ENCODE results near the gene MYH9.

DNA sequence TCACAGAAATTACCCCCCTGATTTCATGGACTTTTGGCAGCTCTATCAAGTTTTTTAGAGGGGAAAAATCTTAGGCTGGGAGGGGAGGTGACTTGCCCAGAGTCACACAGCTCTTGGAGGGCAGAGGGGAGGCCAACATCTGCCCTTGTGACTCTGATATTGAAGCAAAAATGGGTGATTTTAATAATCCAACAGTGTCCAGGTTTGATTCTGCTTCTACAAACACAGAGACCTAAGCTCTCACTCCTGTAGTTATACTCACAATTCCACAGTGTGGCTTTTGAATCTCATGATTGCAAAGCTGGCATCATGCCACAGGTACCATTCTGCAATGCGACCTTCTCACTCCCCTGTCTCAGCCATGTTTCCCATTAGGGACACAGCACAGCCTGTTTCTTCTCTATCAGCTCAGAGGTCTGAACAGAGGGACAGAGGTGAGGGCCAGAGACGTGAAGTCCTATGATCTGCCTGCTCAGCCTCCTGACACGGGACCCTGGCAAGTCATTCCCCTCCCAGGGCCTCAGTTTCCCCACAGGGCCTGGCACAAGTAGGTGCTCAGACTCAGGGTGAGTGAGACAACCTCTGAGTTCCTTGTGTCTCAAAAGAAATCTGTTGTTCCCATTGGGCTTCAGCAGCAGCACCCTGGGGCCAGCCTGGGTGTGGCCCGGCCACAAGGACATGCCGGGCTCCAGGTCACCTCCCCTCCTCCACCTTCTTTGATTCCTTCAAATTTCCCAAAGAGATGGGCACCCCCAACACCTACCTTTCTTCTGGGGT lies 149.2 kb downstream of the MYH9 start:
- TF ChIP-seq, protein P1, sequence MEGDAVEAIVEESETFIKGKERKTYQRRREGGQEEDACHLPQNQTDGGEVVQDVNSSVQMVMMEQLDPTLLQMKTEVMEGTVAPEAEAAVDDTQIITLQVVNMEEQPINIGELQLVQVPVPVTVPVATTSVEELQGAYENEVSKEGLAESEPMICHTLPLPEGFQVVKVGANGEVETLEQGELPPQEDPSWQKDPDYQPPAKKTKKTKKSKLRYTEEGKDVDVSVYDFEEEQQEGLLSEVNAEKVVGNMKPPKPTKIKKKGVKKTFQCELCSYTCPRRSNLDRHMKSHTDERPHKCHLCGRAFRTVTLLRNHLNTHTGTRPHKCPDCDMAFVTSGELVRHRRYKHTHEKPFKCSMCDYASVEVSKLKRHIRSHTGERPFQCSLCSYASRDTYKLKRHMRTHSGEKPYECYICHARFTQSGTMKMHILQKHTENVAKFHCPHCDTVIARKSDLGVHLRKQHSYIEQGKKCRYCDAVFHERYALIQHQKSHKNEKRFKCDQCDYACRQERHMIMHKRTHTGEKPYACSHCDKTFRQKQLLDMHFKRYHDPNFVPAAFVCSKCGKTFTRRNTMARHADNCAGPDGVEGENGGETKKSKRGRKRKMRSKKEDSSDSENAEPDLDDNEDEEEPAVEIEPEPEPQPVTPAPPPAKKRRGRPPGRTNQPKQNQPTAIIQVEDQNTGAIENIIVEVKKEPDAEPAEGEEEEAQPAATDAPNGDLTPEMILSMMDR (IDR thresholded peaks at IDR 0.05 in 2 of 3, conservative IDR thresholded peaks at IDR 0.05 in 1 of 3; ENCODE audit: borderline replicate concordance in 1 of 3, insufficient read depth in 1 of 3, low read depth in 2 of 3, low read length in 2 of 3), result no peak
- TF ChIP-seq POLR2A (IDR thresholded peaks at IDR 0.05; ENCODE audit: borderline replicate concordance, extremely low read depth, insufficient read depth, insufficient read length), result no peak
- no peak for TF ChIP-seq EZH2phosphoT487 (IDR thresholded peaks at IDR 0.05; ENCODE audit: borderline replicate concordance)
- TF ChIP-seq, protein P2, sequence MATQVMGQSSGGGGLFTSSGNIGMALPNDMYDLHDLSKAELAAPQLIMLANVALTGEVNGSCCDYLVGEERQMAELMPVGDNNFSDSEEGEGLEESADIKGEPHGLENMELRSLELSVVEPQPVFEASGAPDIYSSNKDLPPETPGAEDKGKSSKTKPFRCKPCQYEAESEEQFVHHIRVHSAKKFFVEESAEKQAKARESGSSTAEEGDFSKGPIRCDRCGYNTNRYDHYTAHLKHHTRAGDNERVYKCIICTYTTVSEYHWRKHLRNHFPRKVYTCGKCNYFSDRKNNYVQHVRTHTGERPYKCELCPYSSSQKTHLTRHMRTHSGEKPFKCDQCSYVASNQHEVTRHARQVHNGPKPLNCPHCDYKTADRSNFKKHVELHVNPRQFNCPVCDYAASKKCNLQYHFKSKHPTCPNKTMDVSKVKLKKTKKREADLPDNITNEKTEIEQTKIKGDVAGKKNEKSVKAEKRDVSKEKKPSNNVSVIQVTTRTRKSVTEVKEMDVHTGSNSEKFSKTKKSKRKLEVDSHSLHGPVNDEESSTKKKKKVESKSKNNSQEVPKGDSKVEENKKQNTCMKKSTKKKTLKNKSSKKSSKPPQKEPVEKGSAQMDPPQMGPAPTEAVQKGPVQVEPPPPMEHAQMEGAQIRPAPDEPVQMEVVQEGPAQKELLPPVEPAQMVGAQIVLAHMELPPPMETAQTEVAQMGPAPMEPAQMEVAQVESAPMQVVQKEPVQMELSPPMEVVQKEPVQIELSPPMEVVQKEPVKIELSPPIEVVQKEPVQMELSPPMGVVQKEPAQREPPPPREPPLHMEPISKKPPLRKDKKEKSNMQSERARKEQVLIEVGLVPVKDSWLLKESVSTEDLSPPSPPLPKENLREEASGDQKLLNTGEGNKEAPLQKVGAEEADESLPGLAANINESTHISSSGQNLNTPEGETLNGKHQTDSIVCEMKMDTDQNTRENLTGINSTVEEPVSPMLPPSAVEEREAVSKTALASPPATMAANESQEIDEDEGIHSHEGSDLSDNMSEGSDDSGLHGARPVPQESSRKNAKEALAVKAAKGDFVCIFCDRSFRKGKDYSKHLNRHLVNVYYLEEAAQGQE (IDR thresholded peaks at IDR 0.05; ENCODE audit: low read depth), result no peak
- TF ChIP-seq SP1 (IDR thresholded peaks at IDR 0.05; ENCODE audit: low read depth), result no peak
- no peak for TF ChIP-seq EGR1 (IDR thresholded peaks at IDR 0.05; ENCODE audit: low read depth)
- TF ChIP-seq YY1 (IDR thresholded peaks at IDR 0.05; ENCODE audit: extremely low read depth, insufficient replicate concordance, low read depth, low read length), result no peak
- no peak for TF ChIP-seq TCF7L2 (IDR thresholded peaks at IDR 0.05; ENCODE audit: borderline replicate concordance, extremely low read depth, insufficient read depth, insufficient read length)
- TF ChIP-seq CEBPB (IDR thresholded peaks at IDR 0.05; ENCODE audit: low read depth), result no peak
- TF ChIP-seq, protein P3, sequence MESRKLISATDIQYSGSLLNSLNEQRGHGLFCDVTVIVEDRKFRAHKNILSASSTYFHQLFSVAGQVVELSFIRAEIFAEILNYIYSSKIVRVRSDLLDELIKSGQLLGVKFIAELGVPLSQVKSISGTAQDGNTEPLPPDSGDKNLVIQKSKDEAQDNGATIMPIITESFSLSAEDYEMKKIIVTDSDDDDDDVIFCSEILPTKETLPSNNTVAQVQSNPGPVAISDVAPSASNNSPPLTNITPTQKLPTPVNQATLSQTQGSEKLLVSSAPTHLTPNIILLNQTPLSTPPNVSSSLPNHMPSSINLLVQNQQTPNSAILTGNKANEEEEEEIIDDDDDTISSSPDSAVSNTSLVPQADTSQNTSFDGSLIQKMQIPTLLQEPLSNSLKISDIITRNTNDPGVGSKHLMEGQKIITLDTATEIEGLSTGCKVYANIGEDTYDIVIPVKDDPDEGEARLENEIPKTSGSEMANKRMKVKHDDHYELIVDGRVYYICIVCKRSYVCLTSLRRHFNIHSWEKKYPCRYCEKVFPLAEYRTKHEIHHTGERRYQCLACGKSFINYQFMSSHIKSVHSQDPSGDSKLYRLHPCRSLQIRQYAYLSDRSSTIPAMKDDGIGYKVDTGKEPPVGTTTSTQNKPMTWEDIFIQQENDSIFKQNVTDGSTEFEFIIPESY (IDR thresholded peaks at IDR 0.05; ENCODE audit: extremely low read depth, insufficient replicate concordance, low read length), result no peak
- no peak for TF ChIP-seq POLR2AphosphoS5 (IDR thresholded peaks at IDR 0.05; ENCODE audit: low read depth, low read length)
- TF ChIP-seq, protein P4, sequence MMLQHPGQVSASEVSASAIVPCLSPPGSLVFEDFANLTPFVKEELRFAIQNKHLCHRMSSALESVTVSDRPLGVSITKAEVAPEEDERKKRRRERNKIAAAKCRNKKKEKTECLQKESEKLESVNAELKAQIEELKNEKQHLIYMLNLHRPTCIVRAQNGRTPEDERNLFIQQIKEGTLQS (IDR thresholded peaks at IDR 0.05), result no peak
- no peak for TF ChIP-seq CBX3 (IDR thresholded peaks at IDR 0.05; ENCODE audit: low read depth)
- TF ChIP-seq ELF1 (IDR thresholded peaks at IDR 0.05; ENCODE audit: borderline replicate concordance, low read depth), result no peak

All from HCT116 (cell line).